ENCODE measurements around the gene VPS51. TPM values are rescaled to one million over a fixed set of nuclear protein-coding genes. Genes with fewer than 3 reads are reported as not detected.
A peak's percentile ranks its signal among the peaks of the same experiment; 100 is the strongest.

VPS51 gene
- total RNA-seq, result 318 and 356 TPM in 2 replicates

- peak; percentile 42 for DNase-seq (ENCODE audit: extremely low read depth, low read depth, low spot score)
These were observed at the start of gene VPS51 for GRCh38 chr11:65095974-65096806. Gene VPS51, plus strand, starts transcription at chr11:65096214. Its CDS starts 37 bp downstream, at chr11:65096251.

- DNase-seq (ENCODE audit: extremely low read depth, low read depth, low spot score), result no peak
These were observed 48.2 kb upstream of the VPS51 start for GRCh38 chr11:65047581-65048422.

GRCh38 chr11:65051398-65051858, 44.6 kb upstream of the VPS51 start:
- no peak for DNase-seq (ENCODE audit: extremely low read depth, low read depth, low spot score)

DNA sequence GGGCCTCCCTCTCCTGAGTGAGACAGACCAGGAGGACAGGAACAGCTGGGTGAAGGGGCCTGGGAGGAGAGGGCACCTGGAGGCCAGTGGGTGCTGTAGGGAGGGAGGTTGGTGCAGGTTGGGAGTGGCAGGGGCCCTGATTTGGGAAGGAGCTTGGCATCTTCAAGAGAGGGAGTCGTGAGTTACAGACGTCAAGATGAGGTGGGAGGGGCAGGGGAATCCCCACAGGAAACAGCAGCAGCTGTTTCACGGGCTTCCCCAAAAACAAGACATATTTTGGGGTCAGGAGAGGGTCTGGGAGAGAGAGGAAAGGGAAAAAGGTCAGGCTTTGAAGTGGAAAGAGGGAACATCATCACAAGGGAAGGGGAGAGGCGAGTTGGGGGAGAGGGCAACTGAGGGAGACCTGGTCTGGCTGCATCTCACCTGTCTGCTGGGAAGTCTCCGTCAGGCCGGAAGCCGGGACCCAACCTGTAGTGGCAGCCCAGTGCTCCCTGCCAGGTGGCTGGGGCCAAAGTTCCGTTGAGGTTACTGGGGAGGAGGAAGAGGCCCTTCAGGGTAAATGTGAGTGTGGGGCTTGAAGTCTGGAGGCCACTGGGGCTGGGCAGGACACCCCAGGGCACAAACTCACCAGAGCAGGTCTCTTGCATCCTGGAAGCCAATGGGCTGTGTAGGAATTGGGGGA, 42.0 kb upstream of the VPS51 start:
- DNase-seq (ENCODE audit: extremely low read depth, low read depth, low spot score), result no peak

GRCh38 chr11:65055538-65055937, 40.5 kb upstream of the VPS51 start:
- DNase-seq (ENCODE audit: extremely low read depth, low read depth, low spot score), result no peak

DNA sequence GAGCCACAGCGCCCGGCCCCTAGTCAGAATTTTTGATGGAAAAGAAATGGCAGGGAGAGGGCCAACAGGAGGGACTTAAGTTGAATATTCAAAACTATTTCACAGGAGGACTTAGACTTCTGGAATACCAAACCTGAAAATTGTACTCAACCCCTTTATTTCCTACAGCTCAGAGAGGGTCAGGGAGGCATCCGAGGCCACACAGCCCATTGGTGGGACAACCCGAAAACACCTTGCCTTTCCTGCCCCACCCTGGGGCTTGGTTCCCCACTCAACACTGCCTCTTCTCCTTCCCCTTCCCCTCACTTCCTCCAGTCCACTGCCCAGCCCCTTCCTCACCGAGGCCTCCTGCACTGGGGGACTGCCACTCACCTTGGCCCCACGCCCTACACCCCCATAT, 39.0 kb upstream of the VPS51 start:
- DNase-seq (ENCODE audit: extremely low read depth, low read depth, low spot score), result no peak

- no peak for DNase-seq (ENCODE audit: extremely low read depth, low read depth, low spot score)
These were observed 38.5 kb upstream of the VPS51 start for GRCh38 chr11:65057526-65057925.

DNA sequence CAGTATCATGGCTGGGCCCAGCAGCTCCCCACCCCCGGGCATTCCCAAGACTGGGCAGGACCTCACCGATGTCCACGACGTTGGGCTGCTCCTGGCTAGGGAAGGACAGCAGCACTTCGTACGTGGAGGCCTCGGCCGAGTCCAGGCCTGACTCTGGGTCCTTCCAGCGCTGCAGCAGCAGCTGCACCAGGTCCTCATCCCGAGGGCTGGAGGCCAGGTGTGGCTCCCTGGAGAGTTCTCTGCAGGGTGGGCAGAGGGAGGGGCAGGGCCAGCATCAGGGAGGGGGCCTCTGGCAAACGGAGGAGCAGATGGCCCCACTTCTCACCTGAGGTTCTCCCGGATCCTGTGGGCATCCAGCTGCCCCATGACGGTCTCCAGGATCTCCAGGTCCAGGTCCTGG, 38.0 kb upstream of the VPS51 start:
- DNase-seq (ENCODE audit: extremely low read depth, low read depth, low spot score), result no peak

DNA sequence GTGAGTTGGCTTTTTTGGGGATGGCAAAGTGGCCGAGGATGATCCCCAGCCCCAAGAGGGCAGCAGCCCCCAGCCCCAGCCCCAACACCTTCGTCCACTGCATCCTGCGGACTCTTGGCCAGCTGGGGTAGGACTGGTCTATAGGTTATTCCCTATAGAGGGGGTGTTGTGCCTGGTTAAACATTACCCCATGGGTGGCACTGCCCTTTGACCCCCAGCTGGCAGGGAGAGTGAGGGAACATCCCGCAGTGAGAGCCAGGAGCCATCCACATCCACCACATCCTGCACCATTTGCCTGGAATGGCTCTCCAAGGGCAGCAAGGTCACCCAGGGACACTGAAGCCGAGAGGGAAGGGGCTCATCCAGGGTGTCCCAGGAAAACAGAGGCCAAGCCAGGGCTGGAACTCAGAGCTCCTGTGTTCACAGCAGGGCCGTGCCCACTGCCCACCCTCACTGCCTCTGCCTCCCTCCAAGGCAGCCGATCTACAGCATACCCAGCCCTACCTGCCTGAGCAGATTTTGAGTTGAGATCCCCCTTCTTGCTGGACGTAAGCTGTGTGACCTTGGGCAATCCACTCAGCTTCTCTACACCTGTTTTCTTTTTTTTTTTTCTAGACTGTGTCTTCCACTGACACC, 37.5 kb upstream of the VPS51 start, which contains the start of gene NAALADL1:
NAALADL1 (minus strand) TSS at position 135 of the 636 bp plus-strand sequence; CDS start at position 103, 32 bp downstream.
- DNase-seq (ENCODE audit: extremely low read depth, low read depth, low spot score), result no peak

- no peak for DNase-seq (ENCODE audit: extremely low read depth, low read depth, low spot score)
These were observed 36.5 kb upstream of the VPS51 start for GRCh38 chr11:65059523-65059922.

DNA sequence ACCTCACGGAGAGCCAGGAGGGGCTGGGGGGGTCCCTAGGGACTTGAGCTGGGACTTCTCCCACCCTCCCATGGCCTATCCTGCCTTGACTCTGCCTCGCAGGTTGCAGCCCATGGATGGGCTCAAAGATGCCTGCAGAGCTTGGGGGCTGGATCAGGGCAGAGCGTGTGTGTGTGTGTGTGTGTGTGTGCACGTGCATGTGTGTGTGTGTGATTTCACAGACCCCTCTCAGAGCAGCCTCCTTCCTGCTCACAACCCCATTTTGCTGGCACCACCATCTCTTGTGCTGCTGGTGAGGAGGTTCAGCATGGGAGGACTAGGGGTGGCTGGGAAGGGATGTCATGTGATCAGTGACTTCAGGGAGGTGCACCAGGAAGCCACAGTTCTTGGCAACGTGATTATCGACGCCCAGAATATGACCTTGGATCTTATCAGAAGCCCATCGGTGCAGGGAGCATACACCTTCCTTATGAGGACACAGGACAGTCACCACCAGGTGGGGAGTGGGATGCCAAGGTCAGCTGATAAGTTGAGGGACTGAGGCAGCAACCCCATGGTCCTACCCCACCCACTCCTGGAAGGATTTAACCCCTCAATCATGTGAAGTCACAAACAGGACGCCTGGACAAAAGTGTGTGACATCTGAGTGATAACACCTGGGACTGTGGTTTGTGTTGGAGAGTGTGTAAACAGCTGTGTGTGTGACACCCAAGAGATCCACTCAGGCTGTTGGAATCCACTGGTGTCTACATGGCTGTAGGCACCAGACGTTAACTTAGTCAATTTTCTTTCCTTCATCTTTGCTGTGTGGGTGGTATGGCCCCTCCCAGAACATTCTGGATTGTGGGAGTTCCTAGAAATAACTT, 35.8 kb upstream of the VPS51 start:
- no peak for DNase-seq (ENCODE audit: extremely low read depth, low read depth, low spot score)

- no peak for DNase-seq (ENCODE audit: extremely low read depth, low read depth, low spot score)
These were observed 35.1 kb upstream of the VPS51 start for GRCh38 chr11:65060913-65061408.

DNA sequence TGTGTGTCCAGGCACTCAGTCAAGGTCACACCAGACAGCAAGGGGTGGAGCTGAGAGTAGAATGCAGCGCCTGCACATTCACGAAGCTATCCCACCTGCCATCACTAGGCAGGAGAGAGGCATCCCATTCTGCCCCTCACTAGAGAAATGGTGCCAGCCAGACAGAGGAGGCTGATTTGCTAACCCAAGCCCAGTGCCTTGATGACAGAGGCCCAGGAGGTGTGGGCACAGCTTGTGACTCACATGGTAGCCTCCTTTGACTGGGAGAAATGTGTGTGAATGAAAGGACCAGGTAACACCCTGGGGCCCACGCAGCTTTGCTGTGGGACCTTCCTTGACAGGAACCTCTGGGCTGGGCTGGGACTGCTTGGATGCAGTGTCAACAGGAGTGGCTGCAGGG, 32.5 kb upstream of the VPS51 start:
- DNase-seq (ENCODE audit: extremely low read depth, low read depth, low spot score), result no peak

DNA sequence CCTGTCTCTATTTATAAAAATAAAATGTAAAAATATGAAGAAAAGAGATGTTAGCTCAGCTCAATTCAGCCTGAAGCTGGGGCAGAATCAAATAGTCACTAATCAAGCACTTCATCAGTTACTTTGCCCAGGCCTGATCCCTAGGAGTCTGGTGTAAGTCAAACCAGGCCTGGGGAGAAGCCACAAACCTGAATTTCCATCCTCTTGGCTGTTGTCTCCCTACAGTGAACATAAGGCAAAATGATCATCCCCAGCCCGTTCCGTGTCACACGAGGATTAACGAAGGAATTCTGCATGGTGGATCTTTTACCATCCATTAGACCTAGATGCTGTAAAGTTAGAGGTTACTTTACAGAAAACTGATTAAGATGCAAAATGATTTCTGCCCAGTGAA, 31.2 kb upstream of the VPS51 start:
- no peak for DNase-seq (ENCODE audit: extremely low read depth, low read depth, low spot score)

- no peak for DNase-seq (ENCODE audit: extremely low read depth, low read depth, low spot score)
These were observed 30.2 kb upstream of the VPS51 start for GRCh38 chr11:65065851-65066250.

DNA sequence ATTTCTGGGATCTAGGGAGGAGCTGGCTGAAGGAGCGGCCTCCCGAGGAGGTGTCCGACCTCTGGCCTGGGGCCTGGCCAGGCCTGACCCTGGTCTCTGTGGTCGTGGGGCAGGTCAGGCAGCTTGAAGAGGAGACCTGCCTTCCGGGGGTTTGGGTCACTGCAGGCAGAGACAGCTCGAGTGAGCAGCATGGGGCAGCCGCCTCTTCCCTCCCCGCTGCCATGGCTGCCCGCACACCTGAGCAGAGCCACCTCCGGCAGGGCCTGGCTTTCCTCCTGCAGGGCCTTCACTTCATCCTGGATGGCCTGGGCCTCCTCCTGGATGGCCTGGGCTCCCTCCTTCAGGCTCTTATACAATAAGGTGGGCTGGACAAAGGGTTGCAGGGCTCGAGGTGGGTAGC, 29.7 kb upstream of the VPS51 start:
- no peak for DNase-seq (ENCODE audit: extremely low read depth, low read depth, low spot score)

DNA sequence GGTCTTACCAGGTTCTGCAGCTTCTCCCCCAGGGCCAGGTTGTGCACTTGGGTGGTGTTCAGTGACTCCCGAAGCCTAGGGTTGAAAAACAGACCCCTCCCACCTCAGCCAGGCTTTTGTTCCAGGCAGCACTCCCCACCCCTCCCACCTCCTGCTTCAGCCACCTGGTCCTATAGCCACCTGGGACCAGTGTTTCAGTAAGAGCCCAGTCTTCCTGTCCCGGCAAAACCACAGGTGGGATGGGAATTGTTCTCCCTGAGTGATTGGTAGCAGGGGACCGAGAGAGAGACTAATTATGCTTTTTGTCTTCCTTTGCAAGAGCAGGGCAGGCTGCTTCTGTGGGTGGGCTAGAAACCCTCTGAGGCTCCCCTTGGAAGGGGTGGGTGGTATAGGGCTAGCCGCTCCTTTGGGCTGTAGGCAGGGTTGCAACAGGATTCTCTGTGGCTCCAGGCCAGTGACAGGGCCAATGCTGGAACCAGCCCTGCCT, 29.2 kb upstream of the VPS51 start:
- DNase-seq (ENCODE audit: extremely low read depth, low read depth, low spot score), result no peak

DNA sequence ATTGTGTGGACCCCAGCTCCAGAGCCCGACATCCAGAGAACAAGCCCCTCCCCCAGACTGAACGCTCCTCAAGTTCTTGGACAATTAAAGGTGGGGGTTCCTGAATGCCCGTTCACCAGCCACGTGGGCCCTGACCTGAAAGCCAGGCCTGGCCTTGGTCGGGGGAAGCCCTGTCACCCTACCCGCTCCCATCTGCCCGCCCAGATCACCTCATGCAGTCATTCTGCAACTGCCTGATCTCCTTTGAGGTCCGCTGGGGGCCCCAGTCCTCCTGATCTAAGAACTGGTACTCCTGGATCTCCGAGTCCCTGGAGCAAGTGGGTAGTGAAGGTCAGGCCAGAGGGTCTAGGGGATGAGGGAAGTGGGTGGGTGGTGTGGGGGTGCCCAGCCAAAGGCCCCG, 28.6 kb upstream of the VPS51 start:
- no peak for DNase-seq (ENCODE audit: extremely low read depth, low read depth, low spot score)

GRCh38 chr11:65069217-65069616, 26.8 kb upstream of the VPS51 start:
- DNase-seq (ENCODE audit: extremely low read depth, low read depth, low spot score), result no peak

Data from glomerular endothelial cell (primary cell).